Hematopoietic multipotent progenitor cell treated with erythropoietin and hydrocortisone succinate and interleukin-3 and kit ligand, for 17 days (in vitro differentiated cells): ENCODE measurements around the gene PCDH9.

ENCODE experiments used
- DNase-seq: peaks from one replicate; pipeline ENCODE4 v3.0.0-alpha.2; 2015; ENCODE audit warnings: low spot score

PCDH9 gene

GRCh38 chr13:66751691-66752090 is 478.4 kb downstream of the PCDH9 start:
- DNase-seq, result no peak

GRCh38 chr13:66748712-66749111 is 481.4 kb downstream of the PCDH9 start:
- DNase-seq, result no peak

GRCh38 chr13:66745307-66745706 is 484.8 kb downstream of the PCDH9 start:
- DNase-seq, result no peak

GRCh38 chr13:66723576-66723975 is 506.6 kb downstream of the PCDH9 start:
- no peak for DNase-seq

- DNase-seq, result no peak
Observed at GRCh38 chr13:66716538-66716937, 513.6 kb downstream of the PCDH9 start.

GRCh38 chr13:66714795-66715194 is 515.3 kb downstream of the PCDH9 start:
- DNase-seq, result no peak

- no peak for DNase-seq
Observed at GRCh38 chr13:66704110-66704509, 526.0 kb downstream of the PCDH9 start.

- DNase-seq, result no peak
Observed at GRCh38 chr13:66703597-66703996, 526.5 kb downstream of the PCDH9 start.

GRCh38 chr13:66700117-66700601 is 530.0 kb downstream of the PCDH9 start:
- no peak for DNase-seq

- no peak for DNase-seq
Observed at GRCh38 chr13:66693656-66694055, 536.5 kb downstream of the PCDH9 start.

GRCh38 chr13:66691149-66691548 is 539.0 kb downstream of the PCDH9 start:
- no peak for DNase-seq

- no peak for DNase-seq
Observed at GRCh38 chr13:66689628-66690027, 540.5 kb downstream of the PCDH9 start.

- no peak for DNase-seq
Observed at GRCh38 chr13:66689037-66689619, 541.0 kb downstream of the PCDH9 start.

- DNase-seq, result no peak
Observed at GRCh38 chr13:66681403-66681802, 548.7 kb downstream of the PCDH9 start.

- no peak for DNase-seq
Observed at GRCh38 chr13:66680031-66680430, 550.1 kb downstream of the PCDH9 start.

GRCh38 chr13:66675620-66676019 is 554.5 kb downstream of the PCDH9 start:
- DNase-seq, result no peak

- no peak for DNase-seq
Observed at GRCh38 chr13:66673401-66673800, 556.7 kb downstream of the PCDH9 start.

- DNase-seq, result no peak
Observed at GRCh38 chr13:66665991-66666390, 564.1 kb downstream of the PCDH9 start.

GRCh38 chr13:66663711-66664110 is 566.4 kb downstream of the PCDH9 start:
- DNase-seq, result no peak

GRCh38 chr13:66663206-66663605 is 566.9 kb downstream of the PCDH9 start:
- DNase-seq, result no peak

- DNase-seq, result no peak
Observed at GRCh38 chr13:66661336-66661735, 568.8 kb downstream of the PCDH9 start.

- DNase-seq, result no peak
Observed at GRCh38 chr13:66660468-66660813, 569.7 kb downstream of the PCDH9 start.

- DNase-seq, result no peak
Observed at GRCh38 chr13:66659701-66660467, 570.3 kb downstream of the PCDH9 start.

GRCh38 chr13:66659286-66659685 is 570.9 kb downstream of the PCDH9 start:
- DNase-seq, result no peak
